GM21825 (cell line): Measurements from ENCODE around the gene TMC3.

Source experiments
- ATAC-seq: cut with Tn5 transposase; IDR thresholded peaks from one replicate; pipeline ENCODE4 v1.9.1; 2021; ENCODE audit warnings: mild to moderate bottlenecking, moderate library complexity; ENCODE audit not compliant: unreplicated experiment

The TMC3 gene

GRCh38 chr15:81323944-81324881, 49.8 kb downstream of the TMC3 start, which contains the start of gene STARD5:
Gene STARD5, minus strand, starts transcription at chr15:81324141. Its CDS starts 42 bp downstream, at chr15:81324099.
- peak; percentile 100 for ATAC-seq

GRCh38 chr15:81323559-81323943, 50.5 kb downstream of the TMC3 start:
- ATAC-seq = peak; percentile 19

GRCh38 chr15:81322676-81323253, 51.2 kb downstream of the TMC3 start:
- no peak for ATAC-seq

- no peak for ATAC-seq
Observed at GRCh38 chr15:81321667-81322066, 52.3 kb downstream of the TMC3 start.

- no peak for ATAC-seq
Observed at GRCh38 chr15:81317642-81318017, 56.4 kb downstream of the TMC3 start.

- ATAC-seq = no peak
Observed at GRCh38 chr15:81316267-81316666, 57.7 kb downstream of the TMC3 start.

GRCh38 chr15:81315452-81316175, 58.4 kb downstream of the TMC3 start:
- no peak for ATAC-seq

- ATAC-seq = no peak
Observed at GRCh38 chr15:81314378-81314777, 59.6 kb downstream of the TMC3 start.

GRCh38 chr15:81313686-81314085, 60.3 kb downstream of the TMC3 start:
- no peak for ATAC-seq

- no peak for ATAC-seq
Observed at GRCh38 chr15:81312790-81313543, 61.0 kb downstream of the TMC3 start.

- peak; percentile 49 for ATAC-seq
Observed at GRCh38 chr15:81311752-81312464, 62.1 kb downstream of the TMC3 start.

GRCh38 chr15:81310480-81310879, 63.5 kb downstream of the TMC3 start:
- no peak for ATAC-seq

GRCh38 chr15:81309647-81310450, 64.2 kb downstream of the TMC3 start:
- ATAC-seq = no peak

GRCh38 chr15:81308260-81308659, 65.8 kb downstream of the TMC3 start:
- no peak for ATAC-seq

- ATAC-seq = no peak
Observed at GRCh38 chr15:81304226-81304625, 69.8 kb downstream of the TMC3 start.

- ATAC-seq = no peak
Observed at GRCh38 chr15:81303244-81304225, 70.5 kb downstream of the TMC3 start.

- no peak for ATAC-seq
Observed at GRCh38 chr15:81302701-81303109, 71.3 kb downstream of the TMC3 start.

GRCh38 chr15:81301815-81302399, 72.1 kb downstream of the TMC3 start:
- ATAC-seq = peak; percentile 67
